GM21360 (cell line): ENCODE data around the gene GPR137B.
A peak's percentile ranks its signal among the peaks of the same experiment; 100 is the strongest.
"Not testable (repeated sequence)": the region's sequence is repeated elsewhere in the genome, so short reads cannot be mapped to it uniquely, and the experiment has no call there.

Experiments
- ATAC-seq: cut with Tn5 transposase; IDR thresholded peaks from one replicate; pipeline ENCODE4 v1.9.1; 2021; ENCODE audit warnings: mild to moderate bottlenecking, moderate library complexity; ENCODE audit not compliant: unreplicated experiment

The GPR137B gene

GRCh38 chr1:236144033-236144432, 1.7 kb downstream of the GPR137B start:
- ATAC-seq, result no peak

- ATAC-seq, result no peak
These were observed 2.3 kb downstream of the GPR137B start for GRCh38 chr1:236144446-236145150.

GRCh38 chr1:236147068-236147467, 4.7 kb downstream of the GPR137B start:
- ATAC-seq, result no peak

- no peak for ATAC-seq
These were observed 5.5 kb downstream of the GPR137B start for GRCh38 chr1:236147521-236148469.

GRCh38 chr1:236148470-236148845, 6.1 kb downstream of the GPR137B start:
- ATAC-seq, result no peak

- no peak for ATAC-seq
These were observed 6.8 kb downstream of the GPR137B start for GRCh38 chr1:236149003-236149595.

- ATAC-seq, result no peak
These were observed 7.4 kb downstream of the GPR137B start for GRCh38 chr1:236149696-236150228.

- ATAC-seq, result no peak
These were observed 8.1 kb downstream of the GPR137B start for GRCh38 chr1:236150311-236150955.

- no peak for ATAC-seq
These were observed 8.6 kb downstream of the GPR137B start for GRCh38 chr1:236150986-236151385.

GRCh38 chr1:236151739-236152424, 9.5 kb downstream of the GPR137B start:
- no peak for ATAC-seq

- no peak for ATAC-seq
These were observed 11.8 kb downstream of the GPR137B start for GRCh38 chr1:236154126-236154525.

- ATAC-seq, result no peak
These were observed 12.5 kb downstream of the GPR137B start for GRCh38 chr1:236154671-236155398.

GRCh38 chr1:236155399-236155767, 13.0 kb downstream of the GPR137B start:
- no peak for ATAC-seq

GRCh38 chr1:236155841-236156503, 13.6 kb downstream of the GPR137B start:
- ATAC-seq, result no peak

- ATAC-seq, result peak; percentile 75
These were observed 14.3 kb downstream of the GPR137B start for GRCh38 chr1:236156512-236157208.

GRCh38 chr1:236158072-236158471, 15.7 kb downstream of the GPR137B start:
- ATAC-seq, result not testable (repeated sequence)

- ATAC-seq, result no peak
These were observed 16.4 kb downstream of the GPR137B start for GRCh38 chr1:236158719-236159118.

GRCh38 chr1:236159704-236160539, 17.6 kb downstream of the GPR137B start:
- ATAC-seq, result peak; percentile 45
